Measurements from ENCODE around the gene SMYD3.

DNA sequence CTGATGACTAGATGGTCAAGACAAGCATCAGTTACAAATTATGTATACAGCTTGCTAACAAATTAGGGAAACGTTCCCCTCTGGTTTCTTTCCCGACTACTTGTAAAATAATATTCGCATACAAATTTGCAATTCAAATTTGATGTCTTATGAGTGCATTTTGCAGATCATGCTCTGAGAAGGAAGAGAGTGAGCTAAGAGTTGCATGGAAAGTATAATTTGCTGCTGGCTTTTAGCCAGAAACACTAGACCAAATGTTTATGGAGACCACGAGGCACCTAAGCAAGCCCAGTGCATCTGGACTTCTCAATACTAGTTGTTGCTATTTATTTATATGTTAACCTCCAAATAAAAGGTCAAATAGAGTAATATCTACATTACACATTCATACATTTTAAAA lies 216.0 kb downstream of the SMYD3 start:
- TF ChIP-seq CTCF (conservative IDR thresholded peaks at IDR 0.05): no peak
- TF ChIP-seq ZFX (IDR thresholded peaks at IDR 0.05): no peak

Data from C4-2B (cell line).